PC-9 (cell line): Measurements from ENCODE around the gene TMEM14A.

ENCODE experiments used
- CTCF ChIP-seq: fragments of 200-600 bp; sonication (generic); conservative IDR thresholded peaks from 2 replicates; pipeline ENCODE4 v1.6.1; 2017; ENCODE audit warnings: mixed run types, antibody characterized with exemption, mild to moderate bottlenecking, moderate library complexity
- EZH2 ChIP-seq: fragments of 200-600 bp; sonication (generic); IDR thresholded peaks from 2 replicates; pipeline ENCODE4 v1.8.0; 2017; ENCODE audit warnings: antibody characterized with exemption, low read depth

DNA sequence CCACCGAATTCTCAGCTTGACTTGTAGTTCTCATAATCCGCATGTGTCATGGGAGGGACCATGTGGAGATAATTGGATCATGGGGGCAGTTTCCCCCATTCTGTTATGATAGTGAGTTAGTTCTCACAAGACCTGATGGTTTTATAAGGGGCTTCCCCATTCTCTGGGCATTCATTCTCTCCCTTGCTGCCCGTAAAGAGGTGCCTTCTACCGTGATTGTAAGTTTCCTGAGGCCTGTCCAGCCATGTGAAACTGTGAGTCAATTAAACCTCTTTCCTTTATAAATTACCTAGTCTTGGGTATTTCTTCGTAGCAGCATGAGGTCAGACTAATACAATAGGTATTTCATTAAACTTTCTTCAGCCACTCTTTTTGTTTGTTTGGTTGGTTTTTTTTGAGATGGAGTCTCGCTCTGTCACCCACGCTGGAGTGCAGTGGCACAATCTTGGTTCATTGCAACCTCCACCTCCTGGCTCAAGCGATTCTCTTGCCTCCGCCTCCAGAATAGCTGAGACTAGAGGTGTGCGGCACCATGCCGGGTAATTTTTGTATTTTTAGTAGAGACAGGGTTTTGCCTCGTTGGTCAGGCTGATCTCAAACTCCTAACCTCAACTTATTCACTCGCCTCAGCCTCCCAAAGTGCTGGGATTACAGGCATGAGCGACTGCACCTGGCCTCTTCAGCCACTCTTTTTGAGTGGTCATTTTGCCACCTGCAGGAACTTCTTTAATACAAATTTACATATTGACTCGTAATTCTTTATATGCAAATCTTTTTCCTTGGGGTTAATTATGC, 56.0 kb downstream of the TMEM14A start:
- no peak for TF ChIP-seq CTCF
- no peak for TF ChIP-seq EZH2
